Stimulated activated CD8-positive, alpha-beta memory T cell treated with anti-CD3 and anti-CD28 coated beads, Interleukin-12 subunit alpha, Interleukin-12 subunit beta, amount 100 ng/mL, for 1 hour (primary cell): Measurements from ENCODE around the gene RBM17.
"Not testable (repeated sequence)": the region's sequence is repeated elsewhere in the genome, so short reads cannot be mapped to it uniquely, and the experiment has no call there.

Experiments
- DNase-seq: peaks from one replicate; pipeline ENCODE4 v3.0.0-alpha.2; 2020; ENCODE audit warnings: low read depth

The RBM17 gene, protein sequence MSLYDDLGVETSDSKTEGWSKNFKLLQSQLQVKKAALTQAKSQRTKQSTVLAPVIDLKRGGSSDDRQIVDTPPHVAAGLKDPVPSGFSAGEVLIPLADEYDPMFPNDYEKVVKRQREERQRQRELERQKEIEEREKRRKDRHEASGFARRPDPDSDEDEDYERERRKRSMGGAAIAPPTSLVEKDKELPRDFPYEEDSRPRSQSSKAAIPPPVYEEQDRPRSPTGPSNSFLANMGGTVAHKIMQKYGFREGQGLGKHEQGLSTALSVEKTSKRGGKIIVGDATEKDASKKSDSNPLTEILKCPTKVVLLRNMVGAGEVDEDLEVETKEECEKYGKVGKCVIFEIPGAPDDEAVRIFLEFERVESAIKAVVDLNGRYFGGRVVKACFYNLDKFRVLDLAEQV

DNA sequence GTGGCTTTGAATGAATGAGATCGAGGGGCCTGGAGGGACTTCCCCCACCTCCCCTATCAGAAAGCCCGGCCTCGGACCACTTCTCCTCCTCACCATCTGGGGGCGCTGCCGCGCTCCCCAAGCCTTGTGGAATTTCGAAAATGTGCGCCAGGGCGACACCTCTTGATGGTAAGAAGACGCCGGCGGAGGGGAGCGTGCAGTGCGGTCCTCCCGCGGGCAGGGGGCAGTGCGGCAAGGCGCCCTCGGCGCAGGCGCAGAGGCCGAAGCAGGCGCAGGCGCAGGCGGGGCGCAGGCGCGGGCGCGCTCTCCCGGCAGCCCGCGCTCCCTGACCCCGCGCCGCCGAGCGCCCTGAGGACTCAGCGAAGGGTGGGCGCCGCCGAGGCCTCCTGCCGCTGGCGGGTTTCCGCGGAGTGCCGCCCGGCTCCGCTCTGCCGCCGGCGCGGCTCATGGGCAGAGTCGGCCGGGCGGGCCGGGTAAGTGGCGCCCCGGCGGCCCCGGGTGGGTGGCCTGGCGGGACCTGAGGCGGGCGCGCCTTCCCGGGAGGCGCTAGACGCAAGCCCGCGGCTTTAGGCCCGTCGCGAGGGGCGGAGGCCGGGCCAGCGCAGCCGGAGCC is at the start of gene RBM17:
RBM17 (plus strand) TSS at position 314 of the 613 bp plus-strand sequence. CDS start 8,032 bp downstream, outside the sequence.
- peak; percentile 97 for DNase-seq

DNA sequence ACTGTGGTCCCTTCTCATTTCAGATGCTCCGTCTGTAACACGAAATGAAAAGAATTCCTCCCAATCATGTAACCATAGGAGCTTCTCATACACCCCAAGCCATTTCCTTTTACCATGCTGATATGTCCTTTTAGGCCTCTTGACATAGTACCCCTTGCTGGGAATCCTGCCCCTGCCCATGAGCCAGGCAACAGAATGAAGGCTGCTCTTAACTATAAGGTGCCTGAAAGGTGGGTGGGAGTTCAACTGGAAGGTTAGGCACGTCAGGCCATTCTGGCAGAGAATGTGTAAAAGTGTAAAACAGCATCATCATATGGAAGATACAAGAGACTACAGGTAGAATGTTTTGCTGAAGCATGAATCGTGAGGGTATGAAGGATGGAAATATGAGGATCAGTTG is 49.1 kb upstream of the RBM17 start:
- no peak for DNase-seq

DNA sequence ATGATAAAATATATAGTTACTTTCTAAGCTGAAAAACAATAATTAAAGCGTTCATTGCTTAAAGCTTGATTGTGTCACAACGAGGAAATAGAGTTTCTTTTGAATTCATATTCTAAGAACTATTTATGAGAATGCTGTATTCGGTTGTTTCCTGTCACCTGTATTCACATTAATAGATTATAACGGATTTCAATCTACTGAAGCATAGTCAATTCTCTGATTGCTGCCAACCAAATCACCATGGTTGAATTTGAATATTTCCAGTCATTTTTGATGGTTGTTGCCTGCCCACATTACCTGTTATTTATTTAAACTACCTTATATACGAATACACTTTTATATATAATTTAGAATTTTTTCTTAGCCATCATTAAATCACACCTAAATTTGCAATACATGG is 48.6 kb upstream of the RBM17 start:
- DNase-seq = no peak

DNA sequence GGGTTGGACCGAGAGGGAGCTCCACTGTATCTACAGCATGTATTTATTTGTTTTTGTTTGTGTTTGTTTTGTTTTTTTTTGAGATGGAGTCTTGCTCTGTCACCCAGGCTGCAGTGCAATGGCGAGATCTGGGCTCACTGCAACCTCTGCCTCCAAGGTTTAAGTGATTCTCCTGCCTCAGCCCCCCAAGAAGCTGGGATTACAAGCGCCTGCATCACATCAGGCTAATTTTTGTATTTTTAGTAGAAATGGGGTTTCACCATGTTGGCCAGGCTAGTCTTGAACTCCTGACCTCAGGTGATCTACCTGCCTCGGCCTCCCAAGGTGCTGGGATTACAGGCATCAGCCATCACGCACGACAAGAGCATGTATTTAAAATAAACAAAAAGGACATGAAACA is 45.5 kb upstream of the RBM17 start:
- not testable (repeated sequence) for DNase-seq

DNA sequence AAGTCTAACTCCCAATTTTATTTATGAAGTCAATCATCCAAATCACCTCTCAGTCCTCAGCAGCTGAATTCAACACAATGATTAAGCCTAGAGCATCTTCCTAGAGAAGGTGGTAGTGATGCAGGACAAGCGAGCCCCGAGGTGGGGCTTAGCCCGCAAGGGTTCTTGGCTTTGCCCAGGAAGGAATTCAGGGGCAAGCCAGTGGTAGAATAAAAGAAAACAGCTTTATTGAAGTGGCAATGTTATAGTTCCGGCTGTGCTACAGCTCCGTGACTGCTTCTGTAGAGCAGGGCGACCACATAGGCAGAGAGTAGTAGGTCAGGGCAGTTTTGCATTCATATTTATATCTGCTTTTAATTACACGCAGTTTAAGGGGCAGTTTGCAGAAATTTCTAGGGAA is 44.8 kb upstream of the RBM17 start:
- no peak for DNase-seq

DNA sequence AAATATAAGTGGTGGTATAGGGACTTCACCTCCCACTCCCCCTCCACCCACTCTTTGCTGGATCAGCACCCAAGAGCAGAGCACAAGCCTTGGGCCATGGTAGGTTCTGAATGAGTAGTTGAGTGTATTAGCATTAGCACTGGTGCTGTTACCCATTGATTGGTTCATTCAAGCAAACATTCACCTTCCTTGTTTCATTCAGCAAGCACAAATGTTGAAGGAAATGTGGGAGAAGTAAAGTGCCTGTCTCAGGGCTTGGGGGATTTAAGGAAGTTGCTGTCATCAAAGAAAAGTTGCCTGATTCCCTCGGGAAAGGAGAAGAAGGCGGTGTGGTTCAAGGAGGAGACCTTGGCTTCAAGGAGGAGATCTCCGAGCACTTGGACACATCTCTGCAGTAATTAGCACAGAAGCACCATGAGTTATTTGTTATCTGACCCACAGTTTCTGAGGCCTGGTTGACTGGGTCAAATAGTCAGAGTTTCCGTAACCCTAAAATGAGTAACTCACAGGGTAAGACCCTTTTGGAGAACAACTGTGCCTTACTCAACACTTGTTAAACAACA is 44.0 kb upstream of the RBM17 start:
- DNase-seq = no peak

DNA sequence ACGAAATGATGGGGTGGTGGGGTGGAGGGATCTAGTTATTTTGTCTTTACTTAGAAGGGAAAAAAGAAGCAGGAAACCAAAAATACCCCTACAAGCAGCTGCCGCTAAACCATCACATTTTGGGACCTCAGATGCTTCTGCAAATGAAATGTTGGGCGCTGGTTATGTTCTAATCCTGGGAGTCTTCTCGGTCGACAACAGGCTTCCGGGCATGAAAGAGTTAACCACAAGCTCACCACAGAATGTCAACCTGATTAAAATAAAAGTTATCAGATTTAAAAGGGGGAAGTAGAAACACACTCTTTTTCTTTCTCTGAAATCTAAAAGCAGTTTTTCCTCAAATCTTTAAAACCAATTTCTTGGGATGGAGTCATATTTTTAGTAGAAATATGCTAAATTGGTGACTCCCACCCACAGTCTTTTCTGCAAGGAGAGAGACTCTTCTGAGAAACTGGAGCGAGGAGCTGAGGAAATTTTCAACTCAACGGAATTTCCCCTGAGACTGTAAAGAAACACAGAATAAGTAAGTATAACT is 43.5 kb upstream of the RBM17 start:
- DNase-seq = no peak

DNA sequence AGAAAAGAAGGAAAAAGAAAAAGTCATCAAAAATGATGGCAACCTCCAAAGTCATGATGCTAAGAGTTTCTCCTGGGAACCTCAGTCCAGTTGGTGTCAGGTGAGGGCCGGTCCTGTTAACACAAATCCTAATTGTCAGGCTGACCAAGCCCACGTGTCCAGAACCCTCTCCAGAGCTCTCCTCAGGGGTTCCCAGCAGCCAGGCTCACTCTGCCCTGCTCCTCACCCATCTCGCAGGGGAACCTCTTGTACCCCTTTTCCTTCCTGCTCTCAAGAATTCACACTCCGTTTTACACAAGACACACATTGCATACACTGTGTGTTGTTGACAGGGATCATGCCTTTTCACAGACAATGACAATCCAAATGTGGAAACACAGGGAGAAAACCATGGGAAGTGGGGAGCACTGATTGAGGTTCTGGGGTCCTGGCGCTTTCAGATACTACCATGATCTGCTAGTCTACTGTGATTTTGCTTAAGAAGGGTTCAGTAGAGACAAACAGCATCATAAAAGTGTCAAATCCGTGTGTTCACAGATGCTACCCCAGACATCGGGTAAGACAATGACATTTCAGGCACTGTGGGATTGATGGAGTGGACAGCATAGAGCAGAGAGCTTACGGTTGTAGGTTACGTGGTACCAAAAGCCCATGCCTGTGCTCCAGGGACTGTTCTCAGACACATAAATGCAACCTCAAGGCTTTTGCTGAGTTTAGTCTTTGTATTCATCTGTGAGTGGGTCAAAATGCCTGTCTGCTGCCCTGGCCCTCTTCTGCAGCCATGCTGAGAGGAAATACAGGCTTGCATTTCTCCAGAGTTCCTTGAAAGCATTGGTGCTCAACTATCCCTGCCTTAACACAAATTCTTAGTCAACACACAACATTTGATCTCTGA is 42.7 kb upstream of the RBM17 start:
- DNase-seq = no peak

DNA sequence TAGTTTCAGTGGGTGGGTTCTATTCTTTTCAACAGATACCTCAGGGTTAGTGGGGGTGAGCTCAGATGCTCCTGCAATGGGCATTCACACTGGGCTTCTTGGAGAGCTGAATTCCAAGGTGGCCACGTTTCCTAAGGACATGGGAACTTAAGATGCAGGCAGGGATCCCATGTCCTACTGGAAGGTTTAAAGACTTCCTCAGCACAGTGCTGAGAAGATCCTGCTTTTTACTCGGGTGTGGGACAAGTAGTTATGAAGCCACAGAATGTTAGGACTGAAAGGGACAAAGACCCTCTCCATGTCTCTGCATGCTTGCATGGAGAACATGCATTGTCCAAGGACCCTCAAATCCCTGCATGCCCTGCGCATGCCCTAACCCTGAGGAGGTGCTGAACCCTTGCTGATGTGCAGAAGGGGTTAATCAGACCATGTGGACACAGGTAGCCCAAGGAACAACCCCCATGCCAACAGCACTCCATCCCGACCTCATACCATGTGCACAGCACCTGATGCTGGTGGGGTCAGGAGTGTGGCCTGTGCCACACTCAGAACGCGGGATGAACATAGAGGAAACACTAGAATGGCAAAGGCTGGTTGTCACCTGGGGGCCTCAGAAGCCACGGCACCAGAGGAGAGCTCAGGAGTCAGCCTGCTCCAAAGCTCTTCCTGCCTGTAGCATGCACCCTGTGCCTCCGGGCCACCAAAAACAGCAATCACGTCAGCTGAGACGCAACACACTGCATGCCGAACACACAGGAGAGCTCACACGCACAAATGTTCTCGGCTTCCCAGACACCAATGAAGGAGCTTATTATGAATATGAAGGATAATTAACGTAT is 41.8 kb upstream of the RBM17 start:
- DNase-seq = no peak

DNA sequence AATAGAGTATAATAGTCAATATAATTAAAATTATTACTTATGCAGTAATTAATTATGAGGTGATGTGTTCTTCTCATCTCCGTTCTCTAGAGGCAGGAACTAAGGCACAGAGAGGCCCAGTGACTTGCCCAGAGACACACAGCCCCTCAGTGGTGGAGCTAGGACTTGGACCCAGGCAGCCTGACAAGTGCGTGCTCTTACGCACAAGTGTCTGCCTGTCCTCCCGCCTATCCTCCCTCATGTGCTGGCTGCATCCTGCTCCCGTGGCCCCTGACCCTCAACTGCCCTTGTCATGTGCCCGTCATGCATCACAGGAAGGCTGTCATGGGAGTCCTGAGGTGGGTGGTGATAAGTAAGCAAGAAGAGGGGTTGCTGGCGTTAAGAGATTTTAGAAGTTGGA is 41.0 kb upstream of the RBM17 start:
- DNase-seq = no peak

DNA sequence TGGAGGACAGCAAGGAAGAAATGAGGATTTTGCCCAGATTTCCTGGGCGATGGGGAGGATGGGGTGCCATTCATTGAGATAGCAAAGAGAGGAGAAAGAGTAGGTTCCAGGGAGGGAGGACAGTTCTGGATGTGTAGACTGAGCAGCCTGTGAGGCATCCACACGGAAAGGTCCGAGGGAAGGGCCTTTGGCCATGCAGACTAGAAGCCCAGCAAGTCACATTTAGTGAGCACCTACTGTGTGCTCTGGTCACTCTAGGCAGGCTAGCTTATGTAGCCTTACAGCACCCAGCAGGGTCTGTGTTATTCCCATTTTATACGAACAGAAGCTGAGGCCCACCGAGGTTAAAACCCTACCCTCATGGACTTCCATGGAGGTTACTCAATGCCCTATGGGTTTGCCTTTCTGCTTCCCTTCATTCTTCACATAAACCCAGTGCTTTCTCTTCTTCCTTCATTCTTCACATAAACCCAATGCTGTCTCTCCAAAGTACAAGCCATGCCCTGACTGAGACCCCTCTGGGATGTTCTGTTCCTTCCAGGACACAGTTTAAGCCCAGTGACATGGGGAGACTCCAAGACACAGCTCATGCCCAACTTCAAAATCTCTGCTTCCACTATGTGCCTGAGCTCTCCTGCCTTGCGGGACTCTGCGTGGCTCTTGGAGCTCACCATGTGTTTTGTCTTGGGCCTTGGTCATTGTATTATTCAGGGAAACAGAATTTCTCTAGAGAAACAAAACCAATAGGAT is 40.4 kb upstream of the RBM17 start:
- DNase-seq = no peak

DNA sequence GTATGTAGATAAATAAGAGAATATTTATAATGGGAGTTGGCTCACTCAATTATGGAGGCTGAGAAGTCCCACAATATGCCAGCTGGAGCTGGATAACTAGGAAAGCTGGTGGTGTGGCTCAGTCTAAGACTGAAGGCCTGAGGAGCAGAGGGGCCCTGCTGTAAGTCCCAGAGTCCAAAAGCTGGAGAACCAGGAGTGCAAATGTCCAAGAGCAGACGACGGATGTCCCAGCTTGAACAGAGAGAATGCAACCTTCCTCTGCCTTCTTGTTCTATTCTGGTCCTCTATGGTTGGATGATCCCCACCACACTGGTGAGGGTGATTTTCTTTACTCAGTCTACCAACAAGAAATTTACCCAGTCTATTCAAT is 39.8 kb upstream of the RBM17 start:
- no peak for DNase-seq

DNA sequence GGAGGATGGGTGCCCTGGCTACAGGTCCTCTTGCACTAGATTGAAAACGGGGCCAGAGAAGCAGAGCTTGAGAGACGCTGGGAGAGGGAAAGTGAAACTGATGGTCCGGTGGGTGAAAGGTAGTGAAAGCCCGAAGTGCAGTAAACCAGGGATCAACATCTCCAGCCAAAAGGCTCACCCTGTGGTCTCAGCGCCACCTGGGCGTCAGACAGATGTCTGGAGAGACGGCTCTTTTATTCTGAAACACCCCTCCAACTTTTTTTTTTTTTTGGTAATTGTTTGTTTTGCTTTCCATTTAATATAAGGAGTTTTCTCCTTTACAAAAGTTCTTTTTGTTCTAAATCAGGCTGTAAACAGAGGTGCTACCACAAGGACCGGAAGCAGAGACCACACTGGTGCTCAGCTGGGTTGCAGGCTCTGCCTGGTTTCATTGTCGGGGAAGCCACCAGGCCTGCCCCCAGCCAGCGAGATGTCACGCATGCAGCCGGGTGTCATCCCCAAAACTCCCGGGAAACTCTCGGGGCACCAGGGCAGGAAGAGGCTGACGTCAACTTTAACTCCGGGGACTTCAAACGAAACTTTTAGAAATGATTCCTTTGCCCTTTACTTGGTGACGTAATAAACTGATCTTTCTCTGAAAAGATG is 37.9 kb upstream of the RBM17 start:
- DNase-seq = peak; percentile 71

DNA sequence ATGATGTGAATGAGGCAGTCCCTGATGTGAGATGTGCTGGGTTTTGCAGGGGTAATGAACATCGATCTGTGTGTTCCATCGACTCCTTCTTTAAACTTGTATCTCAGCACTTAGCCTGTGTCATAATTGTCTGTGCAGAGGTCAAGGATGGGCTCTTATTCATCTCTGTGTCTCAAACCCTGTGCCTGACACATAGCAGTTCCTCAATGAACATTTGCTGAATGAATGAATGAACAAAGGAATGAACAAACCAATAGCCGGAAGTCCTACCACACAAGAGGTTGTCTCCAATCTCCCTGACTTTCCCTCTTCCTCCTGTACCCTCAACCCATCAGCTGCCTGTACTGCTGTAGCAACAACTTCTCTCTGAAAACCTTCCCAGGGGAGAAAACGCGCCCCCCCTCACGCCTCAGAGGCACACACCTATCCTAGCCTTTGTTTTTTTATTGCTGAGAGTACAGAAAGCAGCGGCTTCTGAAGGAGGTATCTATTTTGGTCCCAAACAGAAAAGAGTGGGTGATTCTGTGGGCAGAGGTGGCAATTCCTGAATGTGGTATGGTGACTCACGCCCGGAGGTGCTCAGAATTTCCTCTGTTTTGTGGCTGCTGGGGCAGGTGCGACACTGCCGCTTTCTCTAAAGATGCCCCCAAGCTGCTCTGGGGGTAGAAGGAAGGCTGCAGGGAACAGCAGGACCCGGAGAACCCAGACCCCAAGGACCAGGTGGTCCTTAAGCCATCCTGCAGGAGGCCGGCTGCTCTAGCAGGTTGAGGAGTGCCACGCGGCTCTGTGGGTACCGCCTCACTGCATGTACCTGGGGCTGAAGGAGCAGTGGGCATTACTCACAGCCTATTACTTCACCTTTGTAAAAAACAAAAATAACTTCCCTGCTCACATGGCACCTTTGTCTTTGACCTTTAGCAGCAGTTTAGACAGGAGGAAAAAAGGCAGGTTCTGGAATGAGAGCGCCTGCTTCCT is 36.3 kb upstream of the RBM17 start:
- peak; percentile 72 for DNase-seq

DNA sequence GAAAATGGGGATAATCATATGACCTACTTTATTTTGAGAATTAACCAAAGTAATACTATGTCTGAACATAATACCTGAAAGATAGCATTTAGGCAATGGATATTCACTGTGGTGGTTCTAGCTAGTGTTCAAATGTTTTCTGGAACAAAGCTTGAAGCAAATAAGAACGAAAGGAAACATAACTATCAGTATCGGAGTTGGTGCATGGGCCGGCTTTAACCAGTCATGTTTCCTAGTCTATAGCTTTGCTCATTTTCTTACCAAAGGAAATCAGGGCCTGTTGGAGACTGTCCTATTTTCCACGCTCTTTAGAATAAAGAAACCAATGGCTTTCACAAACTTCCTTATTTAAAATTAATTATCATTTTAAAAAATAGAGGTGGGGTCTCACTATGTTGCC is 35.5 kb upstream of the RBM17 start:
- DNase-seq = no peak

DNA sequence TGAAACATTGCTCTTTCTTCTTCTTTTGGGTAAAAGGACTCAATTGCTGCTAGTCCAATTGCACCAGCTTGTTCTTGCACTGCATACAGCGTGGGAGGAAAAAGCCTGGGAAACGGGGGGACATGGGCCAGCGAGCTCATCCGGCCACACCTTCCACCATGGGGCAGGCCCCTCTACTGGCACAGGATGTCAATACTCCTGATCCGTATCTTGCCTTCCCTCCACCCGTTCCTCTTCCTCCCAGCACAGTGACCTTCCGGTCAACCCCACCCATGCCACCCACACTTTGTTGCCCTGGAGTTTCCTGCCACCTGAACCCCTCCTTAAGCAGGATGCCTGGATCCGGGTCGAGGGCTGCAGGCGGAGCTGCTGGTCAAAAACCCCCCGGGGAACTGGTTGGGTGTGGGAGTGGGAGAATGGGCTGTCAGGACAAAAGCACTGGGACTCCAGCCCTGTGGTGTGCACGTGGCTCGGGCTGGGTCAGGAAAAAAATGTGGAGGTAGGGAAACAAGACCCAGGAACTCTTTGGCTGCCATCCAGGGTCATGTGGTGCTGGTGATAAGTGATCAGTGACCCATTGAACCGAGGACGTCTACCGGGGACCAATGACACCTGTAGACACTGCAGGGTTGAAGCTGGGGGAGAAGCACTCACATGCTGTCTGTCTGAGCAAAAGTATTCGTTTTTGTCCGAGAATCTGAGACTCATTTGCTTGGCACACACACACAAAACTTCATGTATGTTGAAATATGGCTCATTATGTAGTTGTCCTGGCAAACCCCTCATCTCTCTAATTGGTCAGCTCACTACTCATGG is 34.8 kb upstream of the RBM17 start:
- no peak for DNase-seq

DNA sequence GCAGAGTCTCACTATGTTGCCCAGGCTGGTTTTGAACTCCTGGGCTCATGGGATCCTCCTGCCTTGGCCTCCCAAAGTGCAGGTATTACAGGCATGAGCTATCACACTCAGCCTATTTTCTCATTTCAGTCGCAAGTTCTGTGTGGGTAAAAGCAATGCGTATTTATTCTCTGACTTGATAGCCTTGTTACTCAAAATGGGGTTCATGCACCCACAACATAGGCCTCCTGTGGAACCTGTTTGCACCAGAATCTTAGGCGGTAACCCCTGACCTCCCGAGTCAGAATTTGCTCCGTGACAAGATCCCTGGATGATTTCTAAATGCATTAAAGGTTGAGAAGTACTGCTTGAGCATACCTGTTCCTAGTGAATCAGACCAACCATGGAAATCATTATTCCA is 34.0 kb upstream of the RBM17 start:
- DNase-seq = no peak

DNA sequence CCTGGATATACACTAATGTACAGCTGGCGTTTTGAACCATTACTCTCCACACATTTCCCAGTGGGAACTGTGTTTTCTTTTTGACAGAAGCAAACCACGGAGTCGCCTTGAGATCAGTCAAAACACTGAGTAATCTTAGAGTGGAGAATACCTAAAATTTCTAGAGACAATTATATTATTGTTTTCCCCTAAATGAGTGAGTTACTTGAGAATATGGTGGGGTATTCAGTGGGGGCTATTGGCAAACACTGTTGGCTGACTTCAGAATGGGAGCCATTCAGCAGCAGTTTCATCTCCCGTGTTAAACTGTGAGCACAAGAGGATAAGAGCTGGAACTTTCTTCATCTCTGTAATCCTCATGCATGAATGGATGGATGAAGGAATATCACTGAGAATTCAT is 32.9 kb upstream of the RBM17 start:
- no peak for DNase-seq
